ENCODE data around the gene FOXS1.

FOXS1 gene

GRCh38 chr20:31845300-31845863, at the start of gene FOXS1:
Gene FOXS1 (minus strand): TSS chr20:31845604. CDS start chr20:31845542, 62 bp downstream.
- no peak for DNase-seq

- no peak for DNase-seq
Measured at GRCh38 chr20:31890646-31891045, 45.2 kb upstream of the FOXS1 start.

DNA sequence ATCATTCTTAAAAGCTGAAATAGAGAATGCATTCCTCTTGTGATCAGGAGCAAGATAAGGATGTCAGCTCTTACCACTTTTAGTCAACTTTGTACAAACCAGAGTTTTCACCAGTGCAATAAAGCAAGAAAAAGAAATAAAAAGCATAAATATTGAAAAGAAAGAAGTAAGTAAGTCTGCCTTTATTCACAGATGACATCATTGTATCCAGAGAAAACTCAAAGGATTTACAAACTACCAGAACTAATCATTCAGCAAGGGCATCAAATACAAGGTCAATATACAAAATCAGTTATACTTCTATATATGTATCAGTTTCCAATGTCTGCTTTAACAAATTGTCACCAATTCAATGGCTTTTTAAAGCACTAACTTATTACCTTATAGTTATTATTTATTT, 38.4 kb upstream of the FOXS1 start:
- no peak for DNase-seq

DNA sequence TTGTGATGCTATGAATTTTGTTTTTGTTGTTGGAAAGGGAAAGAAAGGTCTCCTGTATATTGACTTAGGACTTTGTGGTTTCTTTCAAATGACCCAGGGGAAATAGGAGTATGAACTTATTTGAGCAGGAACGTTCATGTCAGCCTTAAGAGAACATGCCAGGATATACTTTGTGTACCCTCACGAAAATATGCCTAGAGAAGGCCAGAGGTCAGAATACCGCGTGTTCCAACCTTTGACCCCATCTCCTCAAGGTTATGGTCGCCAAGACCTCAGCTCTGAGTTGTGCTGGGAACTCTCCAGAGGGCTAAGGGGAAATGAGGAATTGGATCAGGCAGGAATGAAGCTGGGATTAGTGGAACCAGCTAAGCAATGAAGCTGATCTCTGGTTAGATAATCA, 36.5 kb upstream of the FOXS1 start:
- no peak for DNase-seq

GRCh38 chr20:31879143-31879987, 34.0 kb upstream of the FOXS1 start:
- DNase-seq = peak; percentile 83

DNA sequence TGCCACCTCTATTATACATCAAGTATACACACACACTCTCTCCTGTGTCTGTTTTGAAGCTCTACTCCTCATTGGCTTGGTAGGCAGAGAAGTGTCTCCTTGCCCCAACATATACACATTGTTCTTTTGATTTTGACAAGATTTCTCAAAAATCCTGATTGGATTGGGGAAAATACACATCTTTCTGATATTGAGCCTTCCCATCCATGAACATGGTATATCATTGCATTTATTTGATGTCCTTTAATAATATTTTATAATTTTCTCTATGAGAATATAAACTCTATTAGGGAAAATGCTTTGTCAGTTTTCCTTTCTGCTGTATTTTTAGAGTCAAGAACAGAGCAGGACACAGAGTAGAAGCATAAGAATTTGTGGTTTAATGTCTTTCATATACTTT, 32.3 kb upstream of the FOXS1 start:
- DNase-seq = no peak

DNA sequence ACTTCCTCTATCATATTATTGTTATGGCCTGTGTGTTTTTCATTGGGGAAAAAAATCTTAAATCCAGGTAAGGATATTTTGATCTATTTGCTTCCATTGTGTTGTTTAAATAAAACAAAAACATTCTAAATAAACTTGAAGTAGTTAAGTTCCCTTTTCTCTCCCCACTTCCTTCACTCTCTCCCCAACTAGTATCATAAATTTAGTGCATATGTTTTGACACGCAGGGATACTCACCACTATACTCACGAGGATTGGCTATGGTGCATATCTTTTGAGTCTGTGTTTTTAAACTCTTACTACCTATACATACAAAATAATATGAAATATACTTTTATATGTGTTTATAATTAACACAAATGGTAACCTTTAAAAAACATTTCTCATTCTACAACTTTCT, 30.3 kb upstream of the FOXS1 start:
- no peak for DNase-seq

- DNase-seq = no peak
Measured at GRCh38 chr20:31872406-31872805, 27.0 kb upstream of the FOXS1 start.

DNA sequence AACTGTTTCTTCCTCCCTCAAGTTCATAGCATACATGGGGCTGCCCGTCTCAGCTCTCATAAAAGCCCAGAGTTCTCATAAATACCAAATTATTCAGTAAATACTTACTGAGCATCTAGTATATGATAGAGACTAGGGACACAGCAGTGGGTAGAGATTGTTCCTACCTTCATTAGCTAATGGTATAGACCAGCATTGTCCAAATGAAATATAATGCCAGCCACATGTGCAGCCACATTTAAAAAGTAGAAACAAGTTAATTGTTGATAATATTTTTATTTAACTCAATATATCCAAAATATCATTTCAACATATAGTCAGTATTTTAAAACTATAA, 26.2 kb upstream of the FOXS1 start:
- DNase-seq = no peak

DNA sequence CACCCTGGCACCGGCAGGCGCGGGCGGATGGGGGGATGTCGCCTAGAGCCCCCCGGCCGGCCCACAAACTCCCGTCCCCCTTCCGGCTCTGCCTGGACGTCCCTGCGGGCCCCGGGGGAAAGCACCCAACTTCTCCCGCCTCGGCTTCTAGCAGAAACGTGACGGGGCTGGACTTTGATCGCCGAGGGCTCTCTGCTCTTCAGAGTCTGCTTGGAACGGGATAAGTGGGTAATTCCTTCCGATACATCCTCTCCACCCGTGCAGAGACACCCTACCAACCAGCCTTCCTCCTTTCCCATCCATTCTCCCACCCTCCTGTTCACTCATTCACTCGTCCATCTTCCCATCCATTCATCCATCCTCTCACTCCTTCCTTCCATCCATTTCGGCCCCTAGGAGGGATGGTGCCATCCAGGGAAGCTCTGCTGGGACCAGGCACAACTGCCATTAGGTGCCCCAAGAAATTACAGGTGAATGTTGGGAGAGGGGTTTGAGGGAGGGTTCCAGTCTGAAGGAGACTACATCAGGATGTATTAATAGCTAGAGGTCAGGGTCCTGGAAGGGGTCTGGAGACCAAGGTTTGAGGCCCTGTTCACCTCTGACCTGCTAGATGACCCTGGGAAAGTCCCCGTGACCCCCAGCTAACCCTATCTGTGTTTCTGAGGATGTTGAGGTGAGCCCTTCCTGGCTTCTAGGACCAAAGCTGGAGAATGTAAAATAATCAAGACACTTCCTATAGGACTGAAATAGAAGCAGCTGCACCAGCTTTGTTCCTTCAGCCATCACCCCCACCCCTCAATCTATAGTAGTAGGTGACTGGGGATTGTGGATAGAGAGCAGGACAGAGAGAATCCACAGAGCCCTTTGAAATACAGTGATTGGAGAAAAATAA, 25.6 kb upstream of the FOXS1 start:
- DNase-seq = no peak

GRCh38 chr20:31869942-31870725, 24.7 kb upstream of the FOXS1 start, which contains the start of the genes DUSP15 and TTLL9:
Gene DUSP15 (minus strand): TSS chr20:31870527. CDS start chr20:31870337, 190 bp downstream.
Gene TTLL9 (plus strand): TSS chr20:31870634. CDS start chr20:31871127, 493 bp downstream.
- peak; percentile 24 for DNase-seq

DNA sequence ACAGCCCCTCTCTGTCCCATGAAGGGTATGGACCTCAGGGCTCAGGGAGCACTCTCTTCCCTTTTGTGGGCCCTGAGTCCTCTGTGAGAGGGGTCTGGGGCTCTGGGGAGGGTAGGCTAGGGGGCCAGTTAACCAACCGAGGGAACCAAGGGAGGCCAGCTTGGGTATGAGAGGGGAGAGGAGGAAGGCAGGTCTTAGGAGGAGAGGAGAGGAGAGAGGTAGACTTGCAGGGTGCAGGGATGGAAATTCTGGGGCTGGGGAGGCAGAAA, 24.2 kb upstream of the FOXS1 start:
- DNase-seq = no peak

- DNase-seq = no peak
Measured at GRCh38 chr20:31868853-31869672, 23.7 kb upstream of the FOXS1 start.

- no peak for DNase-seq
Measured at GRCh38 chr20:31866221-31866620, 20.8 kb upstream of the FOXS1 start.

GRCh38 chr20:31864521-31865400, 19.4 kb upstream of the FOXS1 start:
- DNase-seq = no peak

GRCh38 chr20:31863296-31864085, 18.1 kb upstream of the FOXS1 start:
- DNase-seq = no peak

DNA sequence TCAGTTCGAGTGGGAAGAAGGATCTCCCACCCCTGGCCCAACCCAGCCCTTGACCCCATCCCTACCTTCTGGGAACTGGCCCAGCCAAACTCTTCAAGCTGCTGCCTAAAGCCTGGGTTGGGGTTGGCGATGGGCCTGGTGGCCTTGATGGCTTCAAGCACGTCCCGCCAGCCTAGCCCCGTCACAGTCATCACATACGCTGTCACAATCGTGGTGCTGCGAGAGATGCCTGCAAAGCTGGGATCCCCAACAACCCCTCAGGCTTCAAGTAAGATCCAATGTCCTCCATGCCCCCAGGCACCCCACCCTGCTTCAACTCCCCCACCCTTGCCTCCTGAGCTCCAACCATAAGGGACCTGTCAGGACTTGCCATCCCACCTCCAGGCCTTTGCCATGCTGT, 17.1 kb upstream of the FOXS1 start:
- DNase-seq = no peak

- no peak for DNase-seq
Measured at GRCh38 chr20:31862157-31862470, 16.7 kb upstream of the FOXS1 start.

DNA sequence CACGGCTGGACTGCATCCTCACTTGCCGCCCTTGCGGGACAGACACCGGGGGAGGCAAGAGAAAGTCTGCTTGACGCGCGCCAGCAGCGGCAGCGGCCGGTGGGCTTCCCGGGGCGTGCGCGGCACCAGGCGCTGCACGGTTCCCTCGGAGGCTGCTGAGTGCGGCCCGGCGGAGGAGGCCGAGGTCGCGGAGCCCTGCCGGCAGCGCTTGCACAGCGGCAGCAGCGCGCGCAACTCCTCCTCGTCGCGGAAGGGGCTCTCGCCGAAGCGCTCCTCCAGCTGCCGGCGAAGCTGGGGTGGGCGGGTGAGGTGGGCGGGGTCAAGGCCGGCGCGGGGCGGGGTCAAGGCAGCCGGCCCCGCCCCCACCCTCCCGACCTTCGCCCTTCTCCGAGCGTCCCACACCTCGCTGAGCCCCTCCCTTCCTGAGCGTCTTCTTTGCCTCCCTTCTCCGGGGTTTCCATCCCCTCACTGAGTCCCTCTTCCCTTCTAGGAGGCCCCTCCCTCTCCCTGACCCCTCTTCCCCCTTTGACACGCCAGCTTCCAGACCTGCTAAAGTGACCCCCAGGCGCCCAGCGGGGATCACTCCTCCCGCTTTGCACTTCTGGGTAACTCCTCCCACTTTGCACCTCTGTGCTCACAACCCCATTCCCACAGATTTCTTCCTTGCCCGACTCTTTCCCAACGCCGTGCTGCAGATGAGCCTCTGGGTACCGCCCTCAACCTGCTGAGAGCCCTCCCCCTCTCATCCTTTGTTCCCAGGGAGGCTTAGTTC, 16.2 kb upstream of the FOXS1 start:
- DNase-seq = peak; percentile 74

- no peak for DNase-seq
Measured at GRCh38 chr20:31861135-31861384, 15.7 kb upstream of the FOXS1 start.

Measured in activated naive CD4-positive, alpha-beta T cell treated with anti-CD3 and anti-CD28 coated beads, Interleukin-2, amount 50 U/mL, for 16 hours (primary cell).